IMR-90 (cell line): ENCODE results near the gene PLA2G4C. TPM values are rescaled to one million over a fixed set of nuclear protein-coding genes. Genes with fewer than 3 reads are reported as not detected.

Source experiments
- ATAC-seq: fragments of 200-7000 bp; cut with Tn5 transposase; 2 replicates; pipeline ENCODE4 v1.9.1; 2020; ENCODE audit warnings: low read depth, mild to moderate bottlenecking, moderate library complexity
- BruUV-seq: library from RNA; stranded (reverse); fragments of 400-500 nt; replicated peaks from 2 replicates; lab custom pipeline; 2021; lab: Mats Ljungman, UMichigan
- CTCF ChIA-PET: fragments of 300-600 bp; formaldehyde crosslinking; extraction: SDS; loops from one replicate; lab custom pipeline; 2021; ENCODE audit warnings: antibody characterized with exemption; lab: Yijun Ruan, JAX
- POLR2A ChIA-PET: fragments of 300-600 bp; sonication (Branson Sonifier 250); formaldehyde crosslinking; loops from one replicate; lab custom pipeline; 2022; ENCODE audit warnings: antibody characterized with exemption; ENCODE audit not compliant: unreplicated experiment; lab: Charles Lee
- DNase-seq: peaks from one replicate; pipeline ENCODE4 v3.0.0; 2013
- H2AFZ ChIP-seq: replicated peaks from 2 replicates; pipeline ENCODE3; 2013; ENCODE audit warnings: low read length, mild to moderate bottlenecking; ENCODE audit not compliant: poor library complexity
- H2AK5ac ChIP-seq: 2 replicates; pipeline ENCODE4 v1.6.1; 2013; ENCODE audit warnings: low read depth, low read length, inconsistent platforms
- H2AK9ac ChIP-seq: replicated peaks from 2 replicates; pipeline ENCODE3; 2013; ENCODE audit warnings: mild to moderate bottlenecking, low read depth, low read length, moderate library complexity; ENCODE audit not compliant: poor library complexity
- H2BK120ac ChIP-seq: 2 replicates; pipeline ENCODE4 v1.6.1; 2013; ENCODE audit warnings: low read depth, low read length, inconsistent platforms
- H2BK15ac ChIP-seq: 3 replicates; pipeline ENCODE4 v1.6.1; 2013; ENCODE audit warnings: low read depth, low read length, inconsistent platforms
- H2BK20ac ChIP-seq: 2 replicates; pipeline ENCODE4 v1.6.1; 2013; ENCODE audit warnings: low read depth, mild to moderate bottlenecking, inconsistent platforms, low read length, moderate library complexity
- H2BK5ac ChIP-seq: 2 replicates; pipeline ENCODE4 v1.6.1; 2013; ENCODE audit warnings: mild to moderate bottlenecking, low read depth, low read length, inconsistent platforms; ENCODE audit not compliant: poor library complexity, severe bottlenecking
- H3K14ac ChIP-seq: replicated peaks from 2 replicates; pipeline ENCODE4 v1.6.1; 2013; ENCODE audit warnings: low read depth, low read length, inconsistent platforms
- H3K18ac ChIP-seq: 2 replicates; pipeline ENCODE4 v1.6.1; 2013; ENCODE audit warnings: low read depth, low read length, control low read depth
- H3K23ac ChIP-seq: 2 replicates; pipeline ENCODE4 v1.6.1; 2013; ENCODE audit warnings: low read depth, low read length, inconsistent platforms
- H3K27ac ChIP-seq: 2 replicates; pipeline ENCODE4 v1.5.1; 2013; ENCODE audit warnings: mild to moderate bottlenecking, control low read depth, low read length; ENCODE audit not compliant: insufficient read depth
- H3K27me3 ChIP-seq: 2 replicates; pipeline ENCODE4 v1.6.1; 2013; ENCODE audit warnings: low read length; ENCODE audit not compliant: control insufficient read depth, insufficient read depth
- H3K36me3 ChIP-seq: 2 replicates; pipeline ENCODE4 v1.6.1; 2013; ENCODE audit warnings: low read length, mixed read lengths; ENCODE audit not compliant: control insufficient read depth, insufficient read depth
- H3K4ac ChIP-seq: 2 replicates; pipeline ENCODE4 v1.6.1; 2013; ENCODE audit warnings: low read depth, low read length, inconsistent platforms
- H3K4me1 ChIP-seq: 2 replicates; pipeline ENCODE4 v1.6.1; 2013; ENCODE audit warnings: low read length, mixed read lengths; ENCODE audit not compliant: control insufficient read depth, insufficient read depth
- H3K4me2 ChIP-seq: 2 replicates; pipeline ENCODE4 v1.6.1; 2013; ENCODE audit warnings: low read depth, mild to moderate bottlenecking, control low read depth, low read length, moderate library complexity
- H3K4me3 ChIP-seq: 2 replicates; pipeline ENCODE4 v1.5.1; 2013; ENCODE audit warnings: low read depth, mild to moderate bottlenecking, control low read depth, low read length, moderate library complexity; ENCODE audit not compliant: insufficient read depth
- H3K56ac ChIP-seq: 2 replicates; pipeline ENCODE4 v1.6.1; 2013; ENCODE audit warnings: low read length, inconsistent platforms; ENCODE audit not compliant: insufficient read depth; ENCODE audit errors: extremely low read depth
- H3K79me1 ChIP-seq, 2 experiments: 2 replicates each; pipeline ENCODE4 v1.6.1; 2013; ENCODE audit warnings: low read length in 2 of 2, inconsistent platforms in 1 of 2, low read depth in 1 of 2
- H3K9ac ChIP-seq: 2 replicates; pipeline ENCODE4 v1.6.1; 2013; ENCODE audit warnings: low read depth, low read length, control low read depth
- H3K9me1 ChIP-seq: 2 replicates; pipeline ENCODE4 v1.6.1; 2013; ENCODE audit warnings: low read length, inconsistent platforms; ENCODE audit not compliant: insufficient read depth
- H3K9me3 ChIP-seq: 2 replicates; pipeline ENCODE4 v1.6.1; 2013; ENCODE audit warnings: low read length; ENCODE audit not compliant: control insufficient read depth, insufficient read depth
- H4K20me1 ChIP-seq: 2 replicates; pipeline ENCODE4 v1.6.1; 2013; ENCODE audit warnings: low read length, inconsistent platforms; ENCODE audit not compliant: insufficient read depth
- H4K5ac ChIP-seq: 2 replicates; pipeline ENCODE4 v1.6.1; 2013; ENCODE audit warnings: mild to moderate bottlenecking, low read depth, low read length, control low read depth
- H4K8ac ChIP-seq, 2 experiments: 2 replicates each; pipeline ENCODE4 v1.6.1; 2013; ENCODE audit warnings: low read depth in 2 of 2, low read length in 2 of 2, control low read depth in 1 of 2, inconsistent platforms in 1 of 2
- H4K91ac ChIP-seq: 2 replicates; pipeline ENCODE4 v1.6.1; 2013; ENCODE audit warnings: low read depth, low read length, inconsistent platforms; ENCODE audit not compliant: insufficient read depth
- BHLHE40 ChIP-seq: fragments of 150-350 bp; IDR thresholded peaks from 2 replicates; pipeline ENCODE4 v1.6.1; 2016; ENCODE audit warnings: mild to moderate bottlenecking, low read depth, low read length
- CEBPB ChIP-seq: IDR thresholded peaks from 2 replicates; pipeline ENCODE4 v1.6.1; 2012; ENCODE audit warnings: low read depth, low read length, improper control_type of control experiment
- CTCF ChIP-seq: conservative IDR thresholded peaks from 2 replicates; pipeline ENCODE4 v1.5.1; 2012; ENCODE audit warnings: mild to moderate bottlenecking, low read depth, low read length, improper control_type of control experiment
- FOS ChIP-seq: fragments of 150-350 bp; IDR thresholded peaks from 2 replicates; pipeline ENCODE4 v1.6.1; 2016; ENCODE audit warnings: low read depth, low read length
- MAFK ChIP-seq: IDR thresholded peaks from 2 replicates; pipeline ENCODE4 v1.6.1; 2012; ENCODE audit warnings: low read depth, low read length, improper control_type of control experiment
- MAZ ChIP-seq: IDR thresholded peaks from 2 replicates; pipeline ENCODE4 v1.6.1; 2012; ENCODE audit warnings: low read depth, mild to moderate bottlenecking, low read length, improper control_type of control experiment, moderate library complexity, borderline replicate concordance
- MXI1 ChIP-seq: IDR thresholded peaks from 2 replicates; pipeline ENCODE4 v1.6.1; 2012; ENCODE audit warnings: low read depth, mild to moderate bottlenecking, low read length, moderate library complexity, borderline replicate concordance
- POLR2A ChIP-seq: IDR thresholded peaks from 2 replicates; pipeline ENCODE4 v1.6.1; 2012; ENCODE audit warnings: mild to moderate bottlenecking, low read depth, low read length
- RAD21 ChIP-seq: IDR thresholded peaks from 2 replicates; pipeline ENCODE4 v1.6.1; 2012; ENCODE audit warnings: low read length, improper control_type of control experiment
- RFX5 ChIP-seq: IDR thresholded peaks from 2 replicates; pipeline ENCODE4 v1.8.0; 2012; ENCODE audit warnings: low read depth, mild to moderate bottlenecking, low read length, moderate library complexity
- SMC3 ChIP-seq: fragments of 150-350 bp; IDR thresholded peaks from 2 replicates; pipeline ENCODE4 v1.6.1; 2016; ENCODE audit warnings: low read depth, mild to moderate bottlenecking, antibody characterized with exemption, low read length, moderate library complexity
- WGBS, 2 experiments: methylation state at CpG; one replicate each; pipeline versions ENCODE4 v1.1.5 to v1.1.7; 2013; ENCODE audit warnings: missing lambda C conversion rate in 2 of 2; ENCODE audit not compliant: insufficient read length in 1 of 2; ENCODE audit errors: extremely low coverage in 2 of 2; 5-methylcytosine and 5-hydroxymethylcytosine counted together
- dilution Hi-C: fragments of 300-500 bp; cut with HindIII; formaldehyde crosslinking; loops from one replicate; pipeline ENCODE4 v1.14.3; 2018; ENCODE audit warnings: low sequenced_read_pairs; ENCODE audit not compliant: unreplicated experiment
- in situ Hi-C: fragments of 300-500 bp; cut with MboI; formaldehyde crosslinking; loops from 3 replicates; pipeline ENCODE4 v1.14.3; 2019; ENCODE audit warnings: low sequenced_read_pairs, inconsistent platforms, mixed read lengths
- intact Hi-C: fragments of 100-400 bp; cut with micrococcal nuclease; formaldehyde crosslinking; loops from 2 replicates; pipeline ENCODE4 v1.10.0; 2022
- polyA plus RNA-seq, 3 experiments: library from polyadenylated mRNA; depleted of rRNA; stranded (reverse); fragments of >200 nt; gene quantifications; 2 replicates each; pipeline ENCODE4 v1.2.3, GENCODE V29; 2012; ENCODE audit warnings: low replicate concordance in 1 of 3
- total RNA-seq: library from RNA; depleted of rRNA; stranded (reverse); fragments of >200 nt; gene quantifications from 2 replicates; pipeline ENCODE4 v1.2.3, GENCODE V29; 2012

Gene PLA2G4C
- total and polyA plus RNA-seq, 2 of the 4 experiments (the other 2 are of a cell fraction), result 4.3 to 5.7 TPM

GRCh38 chr19:48061401-48062344 is 48.9 kb downstream of the PLA2G4C start:
- Histone ChIP-seq H3K4me2 (no peak overlapping the region), H3K56ac (no peak overlapping the region), H2BK20ac (no peak overlapping the region), H2AK9ac (no peak overlapping the region), H3K9ac (no peak overlapping the region), H4K91ac (no peak overlapping the region), H2BK5ac (no peak overlapping the region), H3K9me1 (no peaks in the 10 kb centered on the region), H2AK5ac (no peak overlapping the region), H3K9me3 (0 out of 2 replicates have a peak, but pooled peaks cover 1% of the 10 kb centered on the region), H3K14ac (no peak overlapping the region), H3K23ac (no peak overlapping the region), H4K5ac (no peak overlapping the region), H2AFZ (no peak overlapping the region), H3K79me1 (no peaks in the 10 kb centered on the region), H4K20me1 (no peaks in the 10 kb centered on the region), H2BK15ac (no peak overlapping the region), H2BK120ac (no peak overlapping the region), H3K4me1 (no peaks in the 10 kb centered on the region), H3K36me3 (no peaks in the 10 kb centered on the region), H3K27ac (no peak overlapping the region), H4K8ac (no peak overlapping the region), H3K4ac (no peak overlapping the region), H3K4me3 (no peak overlapping the region), H3K18ac (no peak overlapping the region), H3K27me3 (peaks cover 6% of the 10 kb centered on the region; the same call in 1 of the 2 replicates)
- no peak for TF ChIP-seq SMC3
- TF ChIP-seq MAZ, result no peak
- no peak for TF ChIP-seq FOS
- no peak for TF ChIP-seq RFX5
- no peak for TF ChIP-seq MAFK
- no peak for TF ChIP-seq BHLHE40
- TF ChIP-seq CTCF, result no peak
- TF ChIP-seq POLR2A, result no peak
- no peak for TF ChIP-seq CEBPB
- TF ChIP-seq MXI1, result no peak
- TF ChIP-seq RAD21, result no peak
- 63% methylated on average over 11 of the region's 37 CpGs; no CpG with 5 or more reads in 1 of the 2 experiments for WGBS, 2 experiments
- ATAC-seq (no peak), DNase-seq (no peak)
- intact Hi-C loops (no loop called here), in situ Hi-C loops (no loop called here), dilution Hi-C loops (no loop called here)
- no TSS peak for BruUV-seq
- CTCF ChIA-PET, result no interaction called here
- POLR2A ChIA-PET, result no interaction called here
